ENCODE results near the gene CA5A. TPM values are rescaled to one million over a fixed set of nuclear protein-coding genes. Genes with fewer than 3 reads are reported as not detected.
"Not testable (repeated sequence)": the region's sequence is repeated elsewhere in the genome, so short reads cannot be mapped to it uniquely, and the experiment has no call there.

Gene CA5A
- total RNA-seq, 6 experiments from 2014 or later, result not detected

GRCh38 chr16:87877942-87878507 lies 58.3 kb downstream of the CA5A start:
- Mint-ChIP-seq H3K9me3 (no peaks in the 10 kb centered on the region), H3K27me3 (ENCODE audit: insufficient read depth) (peaks cover 33% of the 10 kb centered on the region), H3K4me1 (ENCODE audit: low read depth) (no peaks in the 10 kb centered on the region), H3K27ac (no peak overlapping the region), H3K36me3 (ENCODE audit: low read depth) (no peaks in the 10 kb centered on the region), H3K4me3 (no peak overlapping the region)
- DNase-seq, result no peak
- TF ChIP-seq CTCF (IDR thresholded peaks at IDR 0.05), result peak; percentile 56

DNA sequence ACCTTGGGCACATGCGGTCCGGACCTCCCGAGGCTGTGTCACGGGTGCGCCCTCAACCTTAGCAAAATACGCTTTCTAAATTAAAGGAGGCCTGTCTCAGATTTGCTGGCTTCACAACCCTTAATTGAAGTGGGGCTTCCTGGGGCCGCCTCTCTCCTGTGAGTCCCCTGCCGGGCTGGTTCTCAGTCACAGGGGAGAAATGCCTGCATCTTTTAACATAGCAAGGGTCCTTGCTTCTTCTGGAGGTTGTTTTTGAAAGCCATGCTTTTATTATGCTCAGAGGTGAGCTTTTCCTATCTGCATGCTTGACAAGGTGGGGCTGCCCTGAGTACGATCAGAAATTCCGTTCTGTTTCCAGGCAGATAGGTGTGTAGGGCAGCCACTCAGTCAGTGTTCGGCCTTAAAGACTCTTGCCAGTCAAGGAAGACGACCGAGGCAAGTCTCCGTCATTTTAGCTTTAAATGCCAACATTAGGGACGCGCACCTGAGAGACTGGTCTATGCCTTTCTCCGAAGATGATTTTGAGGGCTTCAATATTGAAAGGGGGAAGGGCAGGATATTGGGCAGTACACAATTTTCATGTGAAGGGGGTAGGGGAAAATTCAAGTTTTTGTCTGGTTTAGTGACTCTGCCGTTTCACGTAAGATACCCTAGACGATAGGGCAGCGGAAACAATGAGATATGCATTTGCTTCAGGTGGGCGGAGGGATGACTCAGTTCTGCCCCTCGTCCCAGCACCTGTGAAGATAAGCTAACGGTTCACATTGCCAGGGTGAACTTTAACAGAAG lies 61.5 kb downstream of the CA5A start:
- TF ChIP-seq CTCF (IDR thresholded peaks at IDR 0.05), result no peak
- H3K9me3 Mint-ChIP-seq, result no peaks in the 10 kb centered on the region
- no peak overlapping the region for H3K4me3 Mint-ChIP-seq
- H3K27me3 Mint-ChIP-seq (ENCODE audit: insufficient read depth), result peaks cover 14% of the 10 kb centered on the region
- H3K4me1 Mint-ChIP-seq (ENCODE audit: low read depth), result peaks cover 19% of the 10 kb centered on the region
- no peaks in the 10 kb centered on the region for H3K36me3 Mint-ChIP-seq (ENCODE audit: low read depth)
- no peak overlapping the region for H3K27ac Mint-ChIP-seq
- no peak for DNase-seq

DNA sequence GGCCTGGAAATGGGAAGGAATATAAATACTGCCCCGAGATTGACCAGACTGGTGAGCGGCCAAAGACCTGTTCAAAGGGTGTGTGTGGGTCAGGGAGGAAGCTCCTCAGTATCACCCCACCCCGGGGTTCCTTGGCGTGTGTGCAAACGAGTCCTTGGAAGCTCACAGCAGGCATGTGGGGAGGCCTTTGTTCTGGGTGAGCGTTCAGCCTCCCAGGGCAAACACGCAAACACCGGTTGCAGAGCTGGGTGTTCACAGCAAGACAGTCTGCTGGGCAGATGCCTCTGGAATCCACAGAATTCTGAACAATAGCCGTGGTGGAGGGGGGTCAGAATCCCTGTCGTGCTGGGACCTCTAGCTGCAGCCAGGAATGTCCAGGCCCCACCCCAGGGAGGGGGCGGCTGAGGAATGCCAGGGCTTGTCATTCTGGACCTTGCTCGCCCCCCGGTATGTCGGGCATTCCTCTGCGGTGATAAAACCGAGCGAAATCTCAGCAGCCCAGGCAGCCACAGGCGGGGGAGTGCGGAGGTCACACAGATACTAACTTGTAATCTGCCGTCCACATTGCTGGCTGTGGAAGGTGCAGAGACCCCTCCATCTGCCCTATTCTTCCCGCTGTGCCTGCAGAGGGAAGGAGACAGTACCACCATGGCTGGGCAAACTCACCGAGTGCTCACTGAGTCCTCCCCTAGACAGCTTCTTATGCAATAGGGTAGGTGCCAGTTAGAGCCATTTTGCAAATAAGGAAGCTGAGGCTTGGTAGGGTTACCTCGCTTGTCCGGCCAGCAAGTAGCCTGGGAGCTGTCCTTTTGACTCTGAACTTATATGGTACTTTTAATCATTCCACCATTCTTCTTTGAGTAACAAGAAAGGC lies 65.7 kb downstream of the CA5A start:
- H3K27me3 Mint-ChIP-seq (ENCODE audit: insufficient read depth), result peaks cover 11% of the 10 kb centered on the region
- peak; percentile 67 for DNase-seq
- H3K27ac Mint-ChIP-seq, result peak overlapping the region; percentile 90
- H3K4me1 Mint-ChIP-seq (ENCODE audit: low read depth), result peaks cover 42% of the 10 kb centered on the region
- peak overlapping the region; percentile 62 for H3K4me3 Mint-ChIP-seq
- H3K9me3 Mint-ChIP-seq; H3K36me3 Mint-ChIP-seq (ENCODE audit: low read depth): not testable (repeated sequence)

DNA sequence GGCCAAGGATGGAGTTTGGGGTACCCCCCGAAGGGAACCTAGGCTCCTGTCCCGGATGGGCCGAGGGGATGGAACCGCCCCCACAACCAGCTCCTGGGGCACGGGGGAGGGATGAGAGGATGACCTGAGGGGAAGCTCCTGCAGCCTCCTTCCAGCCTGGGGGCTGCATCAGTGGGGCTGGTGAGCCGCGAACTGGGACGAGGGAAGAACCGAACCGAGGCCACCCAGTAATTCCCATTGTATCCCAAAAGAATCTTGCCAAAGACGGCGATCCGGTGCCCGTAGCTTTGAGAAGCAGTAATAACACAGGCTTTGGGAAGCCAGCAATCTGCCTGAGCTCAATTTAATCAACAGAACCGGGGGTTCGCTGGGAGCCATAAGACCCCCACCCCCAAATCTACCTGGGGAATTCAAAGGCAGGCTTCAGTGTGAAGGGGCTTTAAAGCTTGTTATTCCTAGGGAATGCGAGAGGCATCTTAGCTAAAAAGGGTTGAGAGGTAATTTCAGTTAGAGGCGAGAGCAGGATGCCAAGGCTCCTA lies 66.4 kb downstream of the CA5A start:
- DNase-seq; H3K9me3 Mint-ChIP-seq; H3K36me3 Mint-ChIP-seq (ENCODE audit: low read depth); H3K27me3 Mint-ChIP-seq (ENCODE audit: insufficient read depth): not testable (repeated sequence)
- peak overlapping the region; percentile 62 for H3K4me3 Mint-ChIP-seq
- H3K4me1 Mint-ChIP-seq (ENCODE audit: low read depth), result peaks cover 45% of the 10 kb centered on the region
- peak overlapping the region; percentile 90 for H3K27ac Mint-ChIP-seq

- Mint-ChIP-seq H3K4me3 (peak within 1 kb of the TSS; percentile 96), H3K27ac (peak within 1 kb of the TSS; percentile 98), H3K4me1 (ENCODE audit: low read depth) (peaks cover 52% of the 10 kb centered on the region)
- not testable (repeated sequence) for H3K36me3 Mint-ChIP-seq (ENCODE audit: low read depth); H3K27me3 Mint-ChIP-seq (ENCODE audit: insufficient read depth); H3K9me3 Mint-ChIP-seq
- DNase-seq, result peak; percentile 64
These were observed 67.1 kb downstream of the CA5A start, which contains the start of gene SLC7A5 for GRCh38 chr16:87869061-87869878. TSS of gene SLC7A5 (minus strand) at chr16:87869507. CDS start at chr16:87869422, 85 bp downstream.

GRCh38 chr16:87868254-87869029 lies 67.9 kb downstream of the CA5A start:
- peak; percentile 91 for DNase-seq
- Mint-ChIP-seq H3K4me3 (peak overlapping the region; percentile 96), H3K4me1 (ENCODE audit: low read depth) (peaks cover 53% of the 10 kb centered on the region), H3K27ac (peak overlapping the region; percentile 98)
- H3K36me3 Mint-ChIP-seq (ENCODE audit: low read depth); H3K9me3 Mint-ChIP-seq; H3K27me3 Mint-ChIP-seq (ENCODE audit: insufficient read depth): not testable (repeated sequence)

DNA sequence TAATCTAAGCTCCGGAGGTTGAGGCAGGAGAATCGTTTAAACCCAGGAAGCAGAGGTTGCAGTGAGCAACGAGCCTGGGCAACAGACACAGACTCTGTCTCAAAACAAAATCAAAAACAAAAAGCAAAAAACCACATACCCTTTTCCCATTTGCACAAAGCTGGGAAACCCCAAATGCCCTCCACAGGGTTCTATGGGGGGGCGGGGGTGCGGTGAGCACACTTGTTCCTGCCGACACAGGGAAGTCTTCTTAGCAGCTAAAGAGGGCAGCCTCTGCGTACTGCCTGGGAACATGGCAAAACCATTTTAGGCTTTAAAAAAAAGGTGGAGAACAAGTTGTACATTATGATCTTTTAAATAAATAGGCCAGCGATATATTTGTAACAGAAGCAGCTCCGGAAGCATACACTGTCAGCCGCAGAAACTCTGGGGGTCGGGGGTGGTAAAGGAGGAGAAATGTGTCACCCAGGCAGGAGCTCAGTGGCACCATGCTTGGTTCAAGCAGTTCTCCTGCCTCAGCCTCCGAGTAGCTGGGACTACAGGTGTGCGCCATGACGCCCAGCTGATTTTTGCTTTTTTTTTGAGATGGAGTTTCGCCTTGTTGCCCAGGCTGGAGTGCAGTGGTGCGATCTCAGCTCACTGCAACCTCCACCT lies 70.3 kb downstream of the CA5A start:
- H3K36me3 Mint-ChIP-seq (ENCODE audit: low read depth); DNase-seq; H3K9me3 Mint-ChIP-seq; H3K27me3 Mint-ChIP-seq (ENCODE audit: insufficient read depth): not testable (repeated sequence)
- Mint-ChIP-seq H3K27ac (peak overlapping the region; percentile 67; the same call in 1 of the 2 replicates), H3K4me3 (peak overlapping the region; percentile 96), H3K4me1 (ENCODE audit: low read depth) (peaks cover 46% of the 10 kb centered on the region)

All from HFFc6 (cell line).